Subcutaneous abdominal adipose tissue (tissue), 5 donors: ENCODE data around the gene PRSS38.
"Not testable (repeated sequence)": the region's sequence is repeated elsewhere in the genome, so short reads cannot be mapped to it uniquely, and the experiment has no call there.

ENCODE experiments used
- H3K27ac ChIP-seq: one replicate; pipeline ENCODE4 v1.7.0; 2013; ENCODE audit warnings: low read depth, mild to moderate bottlenecking, inconsistent platforms, low read length, moderate library complexity
- H3K27me3 ChIP-seq, 5 donors: one replicate each; pipeline ENCODE4 v1.7.0; 2013; ENCODE audit warnings: low read length in 5 of 5, inconsistent platforms in 1 of 5; ENCODE audit not compliant: control insufficient read depth in 5 of 5, insufficient read depth in 4 of 5
- H3K36me3 ChIP-seq, 5 donors: one replicate each; pipeline ENCODE4 v1.7.0; 2013; ENCODE audit warnings: low read length in 5 of 5; ENCODE audit not compliant: control insufficient read depth in 5 of 5, insufficient read depth in 5 of 5
- H3K4me1 ChIP-seq, 5 donors: one replicate each; pipeline ENCODE4 v1.7.0; 2013; ENCODE audit warnings: low read length in 5 of 5, mild to moderate bottlenecking in 3 of 5, moderate library complexity in 1 of 5; ENCODE audit not compliant: control insufficient read depth in 5 of 5, insufficient read depth in 5 of 5
- H3K4me3 ChIP-seq, 5 donors: one replicate each; pipeline ENCODE4 v1.7.0; 2013; ENCODE audit warnings: low read length in 5 of 5, low read depth in 1 of 5
- H3K9ac ChIP-seq, 5 donors: one replicate each; pipeline ENCODE4 v1.7.0; 2013; ENCODE audit warnings: low read length in 5 of 5, mild to moderate bottlenecking in 4 of 5, moderate library complexity in 3 of 5
- H3K9me3 ChIP-seq, 5 donors: one replicate each; pipeline ENCODE4 v1.7.0; 2013; ENCODE audit warnings: low read length in 5 of 5; ENCODE audit not compliant: control insufficient read depth in 5 of 5
- donor health status: healthy.
- donor health status: healthy.
- donor health status: healthy.
- donor health status: healthy.
- donor health status: healthy.

The PRSS38 gene

DNA sequence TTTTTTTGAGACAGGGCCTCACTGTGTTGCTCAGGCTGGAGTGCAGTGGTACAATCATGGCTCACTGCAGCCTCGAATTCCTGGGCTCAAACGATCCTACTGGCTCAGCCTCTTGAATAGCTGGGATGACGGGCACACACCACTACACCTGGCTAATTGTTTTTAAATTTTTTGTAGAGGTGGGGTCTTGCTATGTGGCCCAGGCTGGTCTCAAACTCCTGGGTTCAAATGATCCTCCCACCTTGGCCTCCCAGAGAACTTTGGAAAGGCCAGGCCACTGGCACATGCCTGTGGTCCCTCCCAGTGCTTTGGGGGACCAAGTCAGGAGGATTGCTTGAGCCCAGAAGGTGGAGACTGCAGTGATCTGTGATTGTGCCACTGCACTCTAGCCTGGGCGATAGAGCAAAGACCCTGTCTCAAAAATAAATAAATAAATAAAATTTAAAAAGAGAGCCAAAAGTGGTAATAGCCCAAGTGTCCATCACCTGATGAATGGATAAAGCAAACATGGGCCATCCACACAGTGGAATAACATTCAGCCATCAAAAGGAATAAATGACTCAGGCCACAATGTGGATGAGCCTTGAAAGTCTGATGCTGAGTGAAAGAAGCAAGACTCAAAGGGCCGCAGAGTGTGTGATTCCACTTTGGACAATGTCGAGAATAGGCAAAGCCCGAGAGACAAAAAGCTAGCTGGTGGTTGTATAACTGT is 40.8 kb downstream of the PRSS38 start:
- no peak overlapping the region for H3K9ac ChIP-seq
- H3K9me3 ChIP-seq, result no peaks in the 10 kb centered on the region
- no peak overlapping the region for H3K4me3 ChIP-seq
- no peaks in the 10 kb centered on the region for H3K36me3 ChIP-seq
- H3K27ac ChIP-seq, result no peak overlapping the region
- no peaks in the 10 kb centered on the region for H3K4me1 ChIP-seq
- peaks cover 0 to 4% (median 0%) of the 10 kb centered on the region in 5 donors for H3K27me3 ChIP-seq

DNA sequence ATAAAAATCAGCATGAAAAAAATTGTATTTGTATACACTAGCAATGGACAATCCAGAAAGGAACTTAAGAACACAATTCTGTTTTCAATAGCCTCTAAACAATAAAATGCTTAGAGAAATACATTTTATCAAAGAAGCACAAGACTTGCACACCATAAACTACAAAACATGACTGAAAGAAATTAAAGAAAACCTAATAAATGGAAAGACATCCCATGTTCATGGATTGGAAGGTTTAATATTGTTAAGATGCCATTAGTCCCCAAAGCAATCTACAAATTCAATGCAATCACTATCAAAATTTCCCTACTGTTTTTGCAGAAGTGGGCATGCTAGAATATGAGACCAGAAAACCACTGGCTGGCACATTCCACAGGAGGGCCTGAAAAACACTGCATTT is 49.4 kb downstream of the PRSS38 start:
- H3K4me1 ChIP-seq, result no peaks in the 10 kb centered on the region
- H3K36me3 ChIP-seq, result no peaks in the 10 kb centered on the region
- no peak overlapping the region for H3K9ac ChIP-seq
- H3K9me3 ChIP-seq, result peaks cover 11 to 19% (median 17%) of the 10 kb centered on the region in 5 donors
- H3K27me3 ChIP-seq, result peaks cover 0 to 7% (median 5%) of the 10 kb centered on the region in 5 donors
- no peak overlapping the region for H3K4me3 ChIP-seq
- no peak overlapping the region for H3K27ac ChIP-seq

DNA sequence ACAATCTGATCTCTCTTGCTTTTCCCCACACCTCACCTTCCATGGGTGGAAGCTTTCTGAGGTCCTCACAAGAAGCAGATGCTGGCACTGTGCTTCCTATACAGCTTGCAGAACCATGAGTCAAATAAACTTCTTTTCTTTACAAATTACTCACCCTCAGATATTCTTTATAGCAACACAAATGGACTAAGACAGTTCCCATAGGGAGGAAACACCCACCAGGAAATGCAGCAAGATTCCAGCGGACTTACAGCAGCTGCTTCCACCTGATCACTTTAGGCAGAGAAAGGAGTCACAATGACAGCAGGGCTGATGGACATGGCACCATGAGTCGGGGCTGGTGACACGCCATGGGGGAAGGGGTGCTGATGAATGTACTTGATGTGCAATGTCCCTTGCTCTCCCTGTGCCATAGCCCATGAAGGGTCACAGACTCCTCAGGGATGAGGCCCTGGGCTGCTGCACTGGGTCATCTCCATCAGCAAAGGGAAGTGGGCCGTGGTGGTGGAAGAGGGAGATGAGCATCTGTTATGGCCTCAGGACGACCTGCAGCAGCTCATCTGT is 53.9 kb downstream of the PRSS38 start:
- Histone ChIP-seq H3K9ac (no peak overlapping the region), H3K4me1 (no peaks in the 10 kb centered on the region), H3K4me3 (no peak overlapping the region), H3K9me3 (peaks cover 11 to 18% (median 14%) of the 10 kb centered on the region in 5 donors), H3K36me3 (no peaks in the 10 kb centered on the region), H3K27ac (no peak overlapping the region), H3K27me3 (peaks cover 0 to 9% (median 5%) of the 10 kb centered on the region in 5 donors)

DNA sequence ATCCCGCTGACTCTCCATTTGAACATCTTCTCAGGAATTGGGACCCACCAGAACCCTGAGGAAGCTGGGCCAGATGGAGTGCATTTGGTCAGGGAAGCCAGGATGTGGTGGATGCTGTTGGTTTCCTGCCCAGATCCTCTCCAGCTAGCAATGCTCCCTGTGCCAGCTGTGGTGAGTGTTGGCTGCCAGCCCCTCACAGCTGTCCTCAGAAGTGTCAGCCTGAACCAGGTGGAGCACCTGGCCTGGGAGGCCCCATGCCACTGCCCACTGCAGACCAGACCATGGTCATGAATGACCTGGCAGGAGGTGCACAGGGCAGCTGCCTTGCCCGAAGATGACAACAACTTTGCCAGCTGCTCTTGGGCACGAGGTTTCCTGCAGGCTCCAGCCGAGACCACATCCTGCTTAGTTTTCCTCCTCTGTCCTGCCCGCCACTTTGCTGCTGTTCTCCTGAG is 54.4 kb downstream of the PRSS38 start:
- H3K27ac ChIP-seq, result no peak overlapping the region
- no peaks in the 10 kb centered on the region for H3K36me3 ChIP-seq
- peaks cover 0 to 9% (median 5%) of the 10 kb centered on the region in 5 donors for H3K27me3 ChIP-seq
- no peaks in the 10 kb centered on the region for H3K4me1 ChIP-seq
- H3K9me3 ChIP-seq, result peaks cover 8 to 16% (median 10%) of the 10 kb centered on the region in 5 donors
- no peak overlapping the region for H3K9ac ChIP-seq
- no peak overlapping the region for H3K4me3 ChIP-seq

DNA sequence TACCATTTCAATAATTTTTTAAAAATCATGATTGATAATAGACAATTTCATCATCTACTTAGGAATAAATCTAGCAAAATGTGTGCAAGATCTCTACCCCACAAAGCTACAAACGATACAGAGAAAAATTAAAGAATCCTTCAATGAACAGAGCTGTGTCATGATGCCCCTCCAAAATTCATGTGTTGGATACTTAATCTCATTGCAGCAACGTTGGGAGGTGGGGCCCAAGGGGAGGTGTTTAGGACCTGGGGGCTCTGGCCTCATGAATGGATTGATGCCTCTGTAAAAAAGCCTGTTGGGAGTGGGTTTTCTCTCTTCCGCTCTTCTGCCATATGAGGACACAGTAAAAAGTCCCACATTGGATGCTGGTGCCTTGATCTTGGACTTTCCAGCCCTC is 54.9 kb downstream of the PRSS38 start:
- Histone ChIP-seq H3K9ac (no peak overlapping the region), H3K9me3 (peaks cover 4 to 13% (median 5%) of the 10 kb centered on the region in 5 donors), H3K36me3 (no peaks in the 10 kb centered on the region), H3K27ac (no peak overlapping the region), H3K4me3 (no peak overlapping the region), H3K4me1 (no peaks in the 10 kb centered on the region), H3K27me3 (peaks cover 0 to 9% (median 5%) of the 10 kb centered on the region in 5 donors)

DNA sequence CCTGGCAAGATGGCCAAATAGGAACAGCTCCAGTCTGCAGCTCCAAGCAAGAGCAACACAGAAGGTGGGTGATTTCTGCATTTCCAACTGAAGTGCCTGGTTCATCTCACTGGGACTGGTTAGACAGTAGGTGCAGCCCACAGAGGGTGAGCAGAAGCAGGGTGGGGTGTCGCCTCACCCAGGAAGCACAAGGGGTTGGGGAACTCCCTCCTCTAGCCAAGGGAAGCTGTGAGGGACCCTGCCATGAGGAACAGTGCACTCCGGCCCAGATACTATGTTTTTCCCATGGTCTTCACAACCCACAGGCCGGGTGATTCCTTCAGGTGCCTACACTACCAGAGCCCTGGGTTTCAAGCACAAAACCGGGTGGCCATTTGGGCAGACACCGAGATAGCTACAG is 56.4 kb downstream of the PRSS38 start:
- H3K36me3 ChIP-seq, H3K27ac ChIP-seq, H3K9ac ChIP-seq, H3K9me3 ChIP-seq, H3K4me3 ChIP-seq, H3K4me1 ChIP-seq, H3K27me3 ChIP-seq: not testable (repeated sequence)

DNA sequence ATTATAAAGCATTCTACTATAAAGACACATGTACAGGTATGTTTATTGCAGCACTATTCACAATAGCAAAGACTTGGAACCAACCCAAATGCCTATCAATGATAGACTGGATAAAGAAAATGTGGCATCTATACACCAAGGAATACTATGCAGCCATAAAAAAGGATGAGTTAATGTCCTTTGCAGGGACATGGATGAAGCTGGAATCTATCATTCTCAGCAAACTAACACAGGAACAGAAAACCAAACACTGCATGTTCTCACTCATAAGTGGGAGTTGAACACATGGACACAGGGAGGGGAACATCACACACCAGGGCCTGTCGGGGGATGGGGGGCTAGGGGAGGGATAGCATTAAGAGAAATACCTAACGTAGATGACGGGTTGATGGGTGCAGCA is 62.3 kb downstream of the PRSS38 start:
- H3K4me3 ChIP-seq, H3K9me3 ChIP-seq, H3K9ac ChIP-seq, H3K27me3 ChIP-seq, H3K27ac ChIP-seq, H3K36me3 ChIP-seq, H3K4me1 ChIP-seq: not testable (repeated sequence)

DNA sequence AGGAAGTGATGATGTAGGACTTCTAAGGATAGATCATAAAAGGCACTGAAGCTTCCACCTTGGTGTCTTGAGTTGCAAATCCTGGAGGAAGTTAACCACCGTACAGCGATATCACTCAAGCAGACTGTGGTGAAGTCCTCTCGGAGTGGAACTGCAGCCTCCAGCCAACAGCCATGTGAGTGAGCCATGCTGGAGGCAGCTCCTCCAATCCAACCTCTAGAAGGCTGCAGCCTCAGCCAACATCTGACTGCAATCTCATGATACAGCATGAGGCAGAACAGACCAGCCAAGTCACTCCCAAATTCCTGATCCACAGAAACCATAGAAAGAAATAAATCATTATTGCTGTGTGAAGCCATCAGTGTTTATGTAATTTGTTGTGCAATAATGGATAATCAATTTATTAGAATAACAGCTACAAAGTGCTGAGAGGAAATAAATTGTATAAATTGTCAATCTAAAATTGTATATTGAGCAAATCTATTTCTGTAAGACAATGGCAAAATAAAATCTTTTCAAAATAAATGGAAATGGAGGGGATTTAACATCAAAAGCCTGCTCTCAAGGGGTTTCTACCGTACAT is 65.0 kb downstream of the PRSS38 start:
- H3K36me3 ChIP-seq, result no peaks in the 10 kb centered on the region
- no peaks in the 10 kb centered on the region for H3K9me3 ChIP-seq
- peaks cover 0 to 3% (median 3%) of the 10 kb centered on the region in 5 donors for H3K4me1 ChIP-seq
- no peak overlapping the region for H3K4me3 ChIP-seq
- H3K9ac ChIP-seq, result no peak overlapping the region
- H3K27me3 ChIP-seq, result peaks cover 0 to 8% (median 4%) of the 10 kb centered on the region in 5 donors
- H3K27ac ChIP-seq, result no peak overlapping the region

DNA sequence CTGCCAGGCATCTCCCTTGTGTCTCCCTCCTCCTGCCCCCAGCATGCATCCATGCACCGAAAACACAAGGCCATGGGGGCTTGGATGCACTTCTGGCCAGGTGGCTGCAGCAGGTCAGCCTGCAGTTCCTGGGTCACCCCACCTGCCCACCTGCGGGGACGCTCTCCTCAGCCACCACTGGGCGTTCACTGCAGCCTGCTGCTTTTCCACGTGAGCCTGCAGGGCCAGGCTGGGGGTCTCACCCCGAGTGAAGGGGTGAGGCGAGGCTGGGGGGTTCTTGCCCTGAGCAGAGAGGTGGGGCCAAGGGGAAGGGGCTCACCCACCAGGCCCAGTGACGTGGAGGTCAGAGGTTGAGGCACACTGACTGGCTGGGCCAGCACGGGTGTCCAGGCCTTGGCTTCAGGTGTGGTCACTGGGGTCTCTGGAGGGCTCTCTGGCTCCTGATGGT is 67.6 kb downstream of the PRSS38 start:
- peaks cover 0 to 27% (median 20%) of the 10 kb centered on the region in 5 donors for H3K4me1 ChIP-seq
- no peak overlapping the region for H3K4me3 ChIP-seq
- no peak overlapping the region for H3K27ac ChIP-seq
- H3K9ac ChIP-seq, result no peak overlapping the region
- H3K36me3 ChIP-seq, result no peaks in the 10 kb centered on the region
- no peaks in the 10 kb centered on the region for H3K9me3 ChIP-seq
- H3K27me3 ChIP-seq, result peaks cover 0 to 21% (median 12%) of the 10 kb centered on the region in 5 donors

DNA sequence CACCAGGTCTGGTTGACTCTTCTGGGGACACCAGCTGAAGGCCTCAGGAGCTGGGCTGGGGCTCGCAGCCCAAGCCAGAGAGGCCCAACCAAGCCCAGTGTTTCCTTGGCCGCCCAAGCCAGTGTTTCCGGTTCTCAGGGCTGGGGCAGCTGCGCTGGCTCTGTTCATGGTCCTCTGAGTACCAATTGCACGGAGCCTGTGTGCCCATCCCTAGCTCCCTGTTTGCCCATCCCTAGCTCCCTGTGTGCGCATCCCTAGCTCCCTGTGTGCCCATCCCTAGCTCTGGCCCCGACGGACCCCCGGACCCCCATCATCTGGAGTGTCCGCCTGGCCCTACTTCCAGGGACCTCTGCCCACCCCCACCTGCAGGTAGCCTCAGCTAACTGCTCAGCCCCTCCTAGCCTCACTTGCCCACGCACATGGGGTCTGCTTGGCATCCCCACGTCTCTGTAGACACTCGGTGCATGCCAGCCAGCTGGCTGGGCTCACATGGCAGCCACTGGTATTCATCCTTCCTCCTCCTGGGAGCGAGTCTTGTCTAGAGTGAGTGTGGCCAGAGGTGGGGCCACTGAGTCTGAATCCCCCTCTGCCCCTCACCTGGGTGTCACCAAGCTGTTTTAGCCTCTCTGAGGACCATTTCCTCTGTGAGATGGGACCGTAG is 68.3 kb downstream of the PRSS38 start:
- Histone ChIP-seq H3K9ac (no peak overlapping the region), H3K27ac (no peak overlapping the region), H3K36me3 (no peaks in the 10 kb centered on the region), H3K4me3 (no peak overlapping the region), H3K4me1 (peaks cover 0 to 27% (median 20%) of the 10 kb centered on the region in 5 donors), H3K27me3 (peaks cover 0 to 26% (median 12%) of the 10 kb centered on the region in 5 donors), H3K9me3 (no peaks in the 10 kb centered on the region)
